Ovary (tissue), 9 donors: ENCODE data around the gene EIF4EBP3. TPM values are rescaled to one million over a fixed set of nuclear protein-coding genes. Genes with fewer than 3 reads are reported as not detected.

Experiments used
- DNase-seq, 5 donors: peaks; one replicate each; pipeline ENCODE4 v3.0.0-alpha.2; 2019 to 2020
- H3K27ac ChIP-seq, 2 donors: fragments of 200-600 bp; one replicate each; pipeline versions ENCODE4 v1.5.1 to v1.8.0; 2019 to 2022
- H3K27me3 ChIP-seq: fragments of 200-600 bp; one replicate; pipeline ENCODE4 v1.8.0; 2022
- H3K36me3 ChIP-seq: fragments of 200-600 bp; sonication (generic); one replicate; pipeline ENCODE4 v1.5.1; 2019
- H3K4me1 ChIP-seq: one replicate; pipeline ENCODE4 v1.8.1; 2013; ENCODE audit warnings: mild to moderate bottlenecking, moderate library complexity; ENCODE audit not compliant: insufficient read depth
- H3K4me3 ChIP-seq: fragments of 200-600 bp; sonication (generic); one replicate; pipeline ENCODE4 v1.5.1; 2017
- H3K9me3 ChIP-seq, 2 donors: fragments of 200-600 bp in 1 of 2; sonication (generic) in 1 of 2; one replicate each; pipeline versions ENCODE4 v1.5.1 to v1.8.1; 2013 to 2019; ENCODE audit warnings: mild to moderate bottlenecking in 1 of 2, moderate library complexity in 1 of 2
- CTCF ChIP-seq, 3 donors: fragments of 450-650 bp in 2 of 3; fragments of 200-600 bp in 1 of 3; IDR thresholded peaks; one replicate each; pipeline versions ENCODE4 v1.5.1 to v1.8.0; 2016 to 2022; ENCODE audit warnings: antibody characterized with exemption in 3 of 3, mild to moderate bottlenecking in 1 of 3
- EP300 ChIP-seq: sonication (generic); formaldehyde crosslinking; IDR thresholded peaks from one replicate; pipeline ENCODE4 v1.6.1; 2017; ENCODE audit warnings: antibody characterized with exemption
- POLR2A ChIP-seq: fragments of 450-650 bp; IDR thresholded peaks from one replicate; pipeline ENCODE4 v1.6.1; 2017; ENCODE audit warnings: antibody characterized with exemption, mild to moderate bottlenecking, moderate library complexity
- WGBS, 3 donors: extraction: QIAGEN DNeasy Blood & Tissue Kit in 1 of 3; methylation state at CpG; one replicate each; pipeline versions ENCODE4 v1.1.5 to v1.1.7; 2013 to 2017; 5-methylcytosine and 5-hydroxymethylcytosine counted together
- intact Hi-C, 4 donors: fragments of 100-400 bp; cut with DNase I; formaldehyde crosslinking; loops; one replicate each; pipeline versions ENCODE4 v1.11.0 to v1.15.1; 2022 to 2023
- polyA plus RNA-seq, 2 donors: library from polyadenylated mRNA; stranded (reverse); fragments of 200-250 nt in 1 of 2; fragments of 350-450 nt in 1 of 2; fragmentation: Illumina TruSeq in 1 of 2; extraction: RNeasy Lipid Tissue Mini Kit (QIAGEN cat#74804) in 1 of 2; gene quantifications; one replicate each; pipeline ENCODE4 v1.2.3, GENCODE V29; 2013 to 2014
- total RNA-seq, 7 donors: library from RNA; depleted of rRNA in 2 of 7; stranded (reverse); fragments of >200 nt in 2 of 7; fragmentation: NEBNext Ultra II Directional in 3 of 7; extraction: Animal tissue kit (Norgen Biotek cat#: 25700) in 3 of 7; gene quantifications; one replicate each; pipeline versions ENCODE4 v1.1.0 to v1.2.4, GENCODE V29; 2016 to 2023
- donor health status: DM: no; HTN: no; CAD: no; lungs with moderate emphysema.
- donor health status: DM: no; HTN: no; CAD: no.
- donor health status: Bipolar disorder and iron deficiency.
- donor health status: DM: yes; HTN: yes; CAD: no.
- donor health status: DM: no; HTN: no; CAD: no.
- donor health status: DM: yes; HTN: yes; CAD: no.

Gene EIF4EBP3
- total and polyA plus RNA-seq, 9 donors: 8.6 to 30.2 (median 17.8) TPM

- Histone ChIP-seq H3K27ac (no peak overlapping the region), H3K9me3 (no peaks in the 10 kb centered on the region), H3K27me3 (no peaks in the 10 kb centered on the region), H3K36me3 (no peaks in the 10 kb centered on the region), H3K4me3 (no peak overlapping the region), H3K4me1 (no peaks in the 10 kb centered on the region)
- 65 to 71% (median 65%) methylated on average over 4 of the region's 4 CpGs for WGBS, 3 donors
- no peak for DNase-seq
- TF ChIP-seq CTCF (IDR thresholded peaks at IDR 0.05): no peak
- TF ChIP-seq EP300: no peak
- no peak for TF ChIP-seq POLR2A
- intact Hi-C loops: no loop called here
Measured at GRCh38 chr5:140509898-140510297, 37.6 kb upstream of the EIF4EBP3 start.

GRCh38 chr5:140513124-140513523 lies 34.3 kb upstream of the EIF4EBP3 start:
- no peak for TF ChIP-seq POLR2A
- TF ChIP-seq CTCF (IDR thresholded peaks at IDR 0.05): no peak
- no peak for TF ChIP-seq EP300
- Histone ChIP-seq H3K4me1 (no peaks in the 10 kb centered on the region), H3K4me3 (no peak overlapping the region), H3K27ac (no peak overlapping the region), H3K9me3 (no peaks in the 10 kb centered on the region), H3K27me3 (no peaks in the 10 kb centered on the region), H3K36me3 (no peaks in the 10 kb centered on the region)
- intact Hi-C loops: no loop called here
- 97% methylated on average over 2 of the region's 2 CpGs for WGBS, 3 donors
- DNase-seq: no peak

GRCh38 chr5:140524003-140524402 lies 23.5 kb upstream of the EIF4EBP3 start:
- TF ChIP-seq POLR2A (no peak), CTCF (IDR thresholded peaks at IDR 0.05) (no peak), EP300 (no peak)
- no peaks in the 10 kb centered on the region for H3K36me3 ChIP-seq
- no peaks in the 10 kb centered on the region for H3K4me1 ChIP-seq
- H3K27ac ChIP-seq: no peak overlapping the region
- intact Hi-C loops: no loop called here
- no peak overlapping the region for H3K4me3 ChIP-seq
- no peak for DNase-seq
- H3K9me3 ChIP-seq: no peaks in the 10 kb centered on the region
- H3K27me3 ChIP-seq: no peaks in the 10 kb centered on the region
- 78 to 87% (median 85%) methylated on average over 2 of the region's 2 CpGs for WGBS, 3 donors

GRCh38 chr5:140540227-140540626 lies 7.2 kb upstream of the EIF4EBP3 start:
- intact Hi-C loops: no loop called here
- H3K4me1 ChIP-seq: no peaks in the 10 kb centered on the region
- no peak for DNase-seq
- TF ChIP-seq CTCF (IDR thresholded peaks at IDR 0.05) (no peak), EP300 (no peak), POLR2A (no peak)
- WGBS, 3 donors: 81 to 98% (median 93%) methylated on average over 1 of the region's 1 CpG
- H3K27ac ChIP-seq: no peak overlapping the region
- H3K27me3 ChIP-seq: no peaks in the 10 kb centered on the region
- no peak overlapping the region for H3K4me3 ChIP-seq
- no peaks in the 10 kb centered on the region for H3K9me3 ChIP-seq
- H3K36me3 ChIP-seq: no peaks in the 10 kb centered on the region

GRCh38 chr5:140542972-140543371 lies 4.5 kb upstream of the EIF4EBP3 start:
- WGBS, 3 donors: 92 to 95% (median 93%) methylated on average over 5 of the region's 5 CpGs
- Histone ChIP-seq H3K4me3 (no peak overlapping the region), H3K36me3 (no peaks in the 10 kb centered on the region), H3K9me3 (no peaks in the 10 kb centered on the region), H3K27ac (no peak overlapping the region), H3K4me1 (peaks cover 5% of the 10 kb centered on the region), H3K27me3 (no peaks in the 10 kb centered on the region)
- TF ChIP-seq EP300 (no peak), POLR2A (no peak), CTCF (IDR thresholded peaks at IDR 0.05) (no peak)
- intact Hi-C loops: no loop called here
- no peak for DNase-seq
